HG03354 (cell line): ENCODE results near the gene ARPIN.
"Not testable (repeated sequence)": the region's sequence is repeated elsewhere in the genome, so short reads cannot be mapped to it uniquely, and the experiment has no call there.

Source experiments
- ATAC-seq: cut with Tn5 transposase; IDR thresholded peaks from one replicate; pipeline ENCODE4 v1.9.1; 2021; ENCODE audit warnings: mild to moderate bottlenecking; ENCODE audit not compliant: unreplicated experiment, poor library complexity, severe bottlenecking

The ARPIN gene

DNA sequence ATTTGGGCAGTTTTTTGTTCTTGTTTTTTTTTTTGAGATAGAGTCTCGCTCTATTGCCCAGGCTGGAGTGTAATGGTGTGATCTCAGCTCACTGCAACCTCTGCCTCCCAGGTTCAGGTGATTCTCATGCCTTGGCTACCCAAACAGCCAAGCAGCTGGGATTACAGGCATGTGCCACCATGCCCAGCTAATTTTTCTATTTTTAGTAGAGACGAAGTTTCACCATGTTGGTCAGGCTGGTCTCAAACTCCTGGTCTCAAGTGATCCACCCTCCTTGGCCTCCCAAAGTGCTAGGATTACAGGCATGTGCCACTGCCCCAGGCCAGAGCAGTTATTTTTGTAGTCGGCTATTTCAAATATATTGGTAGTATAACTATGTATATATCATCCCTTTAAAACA is 27.6 kb downstream of the ARPIN start:
- not testable (repeated sequence) for ATAC-seq

DNA sequence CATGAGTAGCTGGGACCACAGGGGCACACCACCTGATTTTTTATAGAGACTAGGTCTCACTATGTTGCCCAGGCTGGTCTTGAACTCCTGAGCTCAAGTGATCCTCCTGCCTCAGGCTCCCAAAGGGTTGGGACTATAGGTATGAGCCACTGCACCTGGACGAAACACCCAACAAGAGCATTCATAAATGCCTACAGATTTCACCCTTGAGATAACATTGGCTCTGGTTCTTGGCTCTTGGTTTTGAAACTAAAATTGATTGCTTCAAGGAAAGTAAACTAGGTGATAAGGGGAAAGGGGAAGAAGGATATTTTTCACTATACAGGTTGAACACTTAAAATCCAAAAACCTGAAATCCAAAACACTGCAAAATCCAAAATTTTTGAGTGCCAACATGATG is 29.2 kb downstream of the ARPIN start:
- ATAC-seq = no peak

DNA sequence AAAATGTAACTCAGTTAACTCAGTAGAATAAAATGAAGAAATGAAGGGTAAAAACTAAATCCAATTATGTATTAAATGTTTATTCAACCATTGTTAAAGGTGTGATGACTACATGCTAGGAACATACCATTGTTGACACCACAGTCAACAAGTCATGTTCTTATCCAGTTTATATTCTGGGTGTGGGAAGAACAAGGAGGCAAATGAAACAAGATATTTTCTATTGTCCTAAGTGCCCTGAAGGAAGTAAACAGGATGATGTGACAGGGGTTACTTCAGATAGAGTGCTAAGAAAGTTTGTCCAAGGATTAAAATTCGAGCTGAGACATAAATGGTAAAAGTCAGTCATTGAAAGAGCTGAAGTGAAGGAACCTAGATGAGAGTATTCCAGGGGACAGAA is 32.0 kb downstream of the ARPIN start:
- no peak for ATAC-seq

DNA sequence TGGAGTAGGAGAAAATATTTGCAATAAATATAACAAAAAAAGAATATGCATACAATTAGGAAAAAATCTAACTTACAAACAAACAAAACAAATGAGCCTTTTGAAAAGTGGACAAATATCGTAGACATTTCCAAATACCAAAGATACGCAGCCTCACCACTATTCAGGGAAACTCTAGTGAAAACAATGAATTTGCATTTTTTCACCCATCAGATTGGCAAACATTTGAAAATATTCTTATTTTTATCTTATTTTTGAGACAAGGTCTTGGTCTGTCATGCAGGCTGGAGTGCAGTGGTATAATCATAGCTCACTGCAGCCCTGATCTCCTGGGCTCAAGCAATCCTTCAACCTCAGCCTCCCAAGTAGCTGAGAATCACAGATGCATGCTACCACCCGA is 34.4 kb downstream of the ARPIN start:
- ATAC-seq = no peak

DNA sequence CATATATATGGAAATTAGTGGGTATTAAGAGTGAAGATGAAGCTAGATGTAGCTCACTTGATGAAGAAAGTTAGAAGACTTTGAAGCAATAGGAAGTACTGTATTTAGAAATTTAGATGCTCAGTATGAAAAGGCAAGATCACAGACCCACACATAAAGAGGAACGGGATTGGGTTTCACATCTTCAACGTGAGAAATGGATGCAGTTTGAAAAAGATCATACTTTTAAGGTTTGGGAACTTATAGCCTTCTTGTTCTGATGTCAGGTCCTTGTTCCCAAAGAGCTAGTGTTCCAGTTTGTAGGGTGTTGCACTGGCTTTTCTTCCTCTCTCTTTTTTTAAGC is 35.7 kb downstream of the ARPIN start:
- ATAC-seq = no peak

DNA sequence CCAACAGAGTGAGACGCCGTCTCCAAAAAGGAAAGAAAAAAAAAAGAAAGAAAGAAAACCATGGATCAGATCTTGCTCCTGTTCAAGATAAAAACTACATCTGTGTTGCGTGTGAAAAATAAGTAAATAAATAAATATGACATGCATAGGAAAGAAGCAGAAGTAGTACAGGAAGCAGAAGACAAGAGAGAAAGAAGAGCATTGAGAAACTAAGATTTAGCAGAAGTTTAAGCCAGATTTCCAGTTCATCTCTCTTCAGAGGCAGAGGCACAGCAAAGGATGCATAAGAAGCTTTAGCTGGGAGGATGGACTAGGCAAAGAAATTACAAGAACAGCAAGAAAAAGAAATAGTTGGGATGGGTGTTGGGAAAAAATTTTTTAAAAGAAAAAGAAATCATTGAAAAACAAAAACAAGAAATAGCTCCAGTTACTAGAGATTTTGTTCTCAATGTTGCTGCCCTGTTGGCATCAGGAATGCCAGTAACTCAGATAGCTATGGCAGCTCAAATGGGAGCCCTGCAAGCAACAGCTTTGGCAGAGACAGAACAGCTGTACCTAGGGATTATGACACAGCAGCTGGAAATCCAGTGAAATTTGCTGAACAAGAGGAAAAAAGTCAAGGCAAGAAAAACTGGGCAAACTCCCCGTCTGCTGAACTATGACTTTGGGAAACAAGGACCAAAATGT is 36.2 kb downstream of the ARPIN start:
- ATAC-seq = no peak

DNA sequence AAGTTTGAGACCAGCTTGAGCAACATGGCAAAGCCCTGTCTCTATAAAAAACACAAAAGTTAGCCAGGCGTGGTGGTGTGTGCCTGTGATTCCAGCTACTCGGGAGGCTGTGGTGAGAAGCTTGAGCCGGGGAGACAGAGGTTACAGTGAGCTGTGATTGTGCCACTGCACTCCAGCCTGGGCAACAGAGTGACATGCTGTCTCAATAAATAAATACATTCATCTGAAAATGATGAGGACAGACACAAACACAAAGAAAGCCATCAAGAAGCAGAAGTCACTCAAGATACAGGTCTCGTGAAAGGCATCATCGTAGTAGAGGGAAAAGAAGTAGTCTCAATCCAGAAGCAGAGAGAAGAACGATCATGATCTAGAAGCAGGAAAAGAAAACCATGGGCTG is 37.0 kb downstream of the ARPIN start:
- no peak for ATAC-seq

DNA sequence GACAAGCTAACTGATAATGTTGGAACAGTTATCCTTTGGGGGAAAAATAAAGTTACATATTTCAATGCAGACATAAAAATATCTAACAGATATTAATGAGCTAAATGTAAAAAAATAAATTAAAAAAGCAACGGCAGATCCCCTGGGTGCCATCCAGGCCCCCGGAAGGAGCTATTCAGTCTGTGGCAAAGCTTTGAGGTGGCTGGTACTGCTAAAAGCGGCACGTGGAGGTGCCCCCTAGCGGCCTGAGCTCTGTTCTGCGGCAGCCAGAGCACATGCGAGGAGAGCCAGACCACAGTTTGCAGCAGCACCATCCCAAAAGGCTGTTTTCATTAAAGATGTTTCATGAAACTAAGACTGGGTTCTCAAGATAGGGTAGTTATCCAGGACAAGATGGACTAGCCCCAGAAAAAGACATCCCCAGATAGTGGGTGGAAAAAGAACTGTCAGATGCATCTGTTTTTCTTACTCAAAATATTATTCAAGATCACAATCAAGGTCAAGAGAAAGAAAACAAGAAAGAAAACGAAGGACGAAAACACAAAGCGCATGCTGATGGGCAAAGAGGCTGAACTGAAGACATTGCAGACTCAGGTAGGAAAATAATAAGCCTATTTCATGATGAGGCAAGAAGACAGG is 37.7 kb downstream of the ARPIN start:
- peak; percentile 94 for ATAC-seq

DNA sequence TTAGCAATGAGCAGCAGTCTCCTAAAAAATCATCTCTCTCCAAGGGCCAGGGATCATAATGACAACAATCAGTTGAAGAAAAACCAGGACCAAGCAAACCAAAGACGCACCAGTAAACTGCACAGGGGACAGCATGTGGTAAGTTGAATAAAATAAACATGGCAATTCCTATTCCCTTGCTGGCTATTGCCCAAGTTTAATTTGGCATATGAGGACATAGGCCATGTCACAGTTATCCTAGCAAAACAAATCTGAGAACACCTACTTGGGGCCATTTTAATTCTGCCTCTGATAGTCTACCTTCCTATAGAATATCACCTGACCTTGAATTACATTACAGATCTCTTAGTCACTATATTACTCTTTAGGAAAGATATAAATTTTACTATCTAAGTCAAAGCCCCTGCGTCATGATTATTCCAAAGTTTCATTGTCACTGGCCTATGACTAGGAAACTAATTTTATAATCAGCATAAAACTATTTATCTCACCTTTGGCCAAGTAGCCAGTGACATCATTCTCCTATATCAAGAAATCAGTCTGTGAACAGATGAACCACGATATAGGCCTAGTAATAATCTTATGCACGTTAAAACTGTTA is 42.0 kb downstream of the ARPIN start:
- no peak for ATAC-seq

DNA sequence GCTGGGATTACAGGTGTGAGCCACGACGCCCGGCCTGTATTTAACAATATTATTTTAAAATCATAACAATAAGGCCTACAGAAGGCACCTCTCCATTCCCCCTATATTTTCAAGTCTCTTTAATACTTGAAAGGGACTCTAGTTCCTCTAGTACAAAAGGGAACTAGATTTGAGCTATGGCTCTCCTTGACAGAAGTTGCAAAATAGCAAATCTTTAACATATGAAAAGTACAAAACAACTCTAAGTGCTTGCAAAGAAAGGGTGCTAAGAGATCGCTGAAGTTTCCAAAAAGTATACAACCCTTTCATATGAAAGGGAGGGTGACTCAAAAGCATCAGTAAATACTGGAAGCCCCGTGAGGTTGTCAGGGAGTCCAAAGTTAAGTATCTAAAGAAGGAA is 42.7 kb downstream of the ARPIN start:
- ATAC-seq = no peak

DNA sequence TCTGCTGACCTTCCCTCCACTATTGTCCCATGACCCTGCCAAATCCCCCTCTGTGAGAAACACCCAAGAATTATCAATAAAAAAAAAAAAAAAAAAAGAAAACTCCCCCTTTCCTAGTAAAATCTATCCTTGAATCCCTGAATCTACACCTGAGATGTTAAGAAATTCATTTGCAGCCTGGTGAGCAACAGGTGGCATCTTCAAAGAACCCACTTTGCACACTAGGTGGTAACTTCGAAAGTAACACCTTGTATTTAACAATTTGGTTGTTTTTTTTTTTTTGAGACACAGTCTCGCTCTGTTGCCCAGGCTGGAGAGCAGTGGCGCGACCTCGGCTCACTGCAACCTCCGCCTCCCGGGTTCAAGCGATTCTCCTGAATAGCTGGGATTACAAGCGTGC is 43.3 kb downstream of the ARPIN start:
- not testable (repeated sequence) for ATAC-seq

DNA sequence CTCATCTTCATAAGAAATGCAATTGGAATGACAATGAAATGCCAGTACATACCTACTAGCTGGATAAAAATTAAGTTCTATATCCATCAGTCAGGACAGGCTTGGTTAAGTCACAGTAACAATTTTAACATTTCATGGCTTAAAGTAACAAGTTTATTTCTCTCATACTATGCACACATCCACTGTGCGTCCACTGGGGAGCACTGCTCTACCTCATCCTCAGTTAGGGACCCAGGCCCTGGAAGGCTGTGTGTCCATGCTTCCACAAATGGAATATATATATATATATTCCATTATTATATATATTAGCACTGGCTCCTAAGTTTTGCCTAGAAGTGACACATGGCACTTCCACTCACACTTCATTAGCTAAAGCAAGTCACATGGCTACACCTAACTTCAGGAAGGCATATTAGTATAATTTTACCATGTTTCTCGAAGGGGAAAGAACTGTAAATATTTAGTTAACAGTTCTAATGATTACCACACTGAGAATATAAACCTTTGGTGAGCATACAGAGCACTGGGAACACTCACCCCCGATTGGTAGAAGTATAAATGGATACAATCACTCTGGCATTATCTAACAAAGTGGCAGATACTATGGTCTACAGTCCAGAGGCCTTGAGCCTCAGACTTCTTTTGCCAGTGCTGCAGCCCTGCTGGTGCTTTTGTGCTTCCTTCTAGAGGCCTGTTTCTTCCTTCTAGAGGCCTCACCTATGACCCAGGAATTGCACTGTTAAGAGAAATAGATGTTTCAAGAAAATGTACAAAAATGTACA is 47.6 kb downstream of the ARPIN start:
- ATAC-seq = no peak

DNA sequence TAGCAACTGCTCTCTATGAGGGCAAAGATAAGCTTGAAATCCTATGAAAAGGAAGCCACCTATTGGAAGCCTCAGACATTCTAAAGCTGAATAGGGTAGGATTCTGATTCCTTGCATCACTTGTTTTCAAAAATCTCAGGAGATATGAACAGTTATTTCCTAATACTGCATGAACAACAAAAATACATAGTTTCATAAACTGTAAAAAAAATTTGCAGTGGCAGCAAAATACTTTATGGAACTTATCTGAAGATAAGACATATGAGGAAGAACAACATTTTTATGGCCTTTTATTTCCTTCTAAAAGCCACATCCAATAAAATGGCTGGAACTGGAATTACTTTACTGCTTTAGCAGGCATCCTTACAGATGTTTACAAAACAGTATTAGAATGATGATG is 48.8 kb downstream of the ARPIN start:
- no peak for ATAC-seq

DNA sequence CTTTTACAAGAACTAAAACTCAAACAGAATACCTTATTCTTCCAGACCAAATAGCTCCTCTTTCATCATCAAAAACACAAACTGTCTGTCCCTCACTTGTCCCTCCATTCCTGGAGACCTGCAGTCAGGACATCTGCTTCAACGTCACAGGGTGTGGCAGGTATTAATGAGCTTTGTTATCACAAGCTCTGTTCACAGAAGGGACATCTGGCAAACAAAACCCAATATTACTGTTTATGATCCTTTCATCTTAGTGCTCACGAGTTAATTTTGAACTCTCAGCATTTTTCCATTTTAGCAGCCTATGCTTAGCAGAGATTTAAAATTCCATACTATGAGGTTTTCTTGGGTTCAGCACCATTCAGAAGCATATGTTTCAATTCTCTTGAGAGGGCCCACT is 51.9 kb downstream of the ARPIN start:
- no peak for ATAC-seq

DNA sequence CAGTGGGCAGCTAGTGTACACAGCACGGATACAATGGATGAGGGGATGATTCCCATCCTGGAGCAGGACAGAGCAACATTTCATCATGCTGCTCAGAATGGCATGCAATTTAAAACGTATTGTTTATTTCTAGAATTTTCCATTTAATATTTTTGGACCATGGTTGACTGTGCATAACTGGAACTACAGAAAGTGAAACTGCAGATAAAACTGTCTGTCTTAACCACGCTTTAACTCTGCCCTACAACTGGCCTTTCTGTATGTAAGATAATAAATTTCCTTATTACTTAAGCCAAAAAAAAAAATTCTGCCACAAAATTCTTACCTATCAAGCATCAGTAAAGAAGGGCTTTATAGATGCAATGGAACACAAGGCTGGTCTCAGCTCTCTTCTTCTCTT is 52.3 kb downstream of the ARPIN start:
- no peak for ATAC-seq

DNA sequence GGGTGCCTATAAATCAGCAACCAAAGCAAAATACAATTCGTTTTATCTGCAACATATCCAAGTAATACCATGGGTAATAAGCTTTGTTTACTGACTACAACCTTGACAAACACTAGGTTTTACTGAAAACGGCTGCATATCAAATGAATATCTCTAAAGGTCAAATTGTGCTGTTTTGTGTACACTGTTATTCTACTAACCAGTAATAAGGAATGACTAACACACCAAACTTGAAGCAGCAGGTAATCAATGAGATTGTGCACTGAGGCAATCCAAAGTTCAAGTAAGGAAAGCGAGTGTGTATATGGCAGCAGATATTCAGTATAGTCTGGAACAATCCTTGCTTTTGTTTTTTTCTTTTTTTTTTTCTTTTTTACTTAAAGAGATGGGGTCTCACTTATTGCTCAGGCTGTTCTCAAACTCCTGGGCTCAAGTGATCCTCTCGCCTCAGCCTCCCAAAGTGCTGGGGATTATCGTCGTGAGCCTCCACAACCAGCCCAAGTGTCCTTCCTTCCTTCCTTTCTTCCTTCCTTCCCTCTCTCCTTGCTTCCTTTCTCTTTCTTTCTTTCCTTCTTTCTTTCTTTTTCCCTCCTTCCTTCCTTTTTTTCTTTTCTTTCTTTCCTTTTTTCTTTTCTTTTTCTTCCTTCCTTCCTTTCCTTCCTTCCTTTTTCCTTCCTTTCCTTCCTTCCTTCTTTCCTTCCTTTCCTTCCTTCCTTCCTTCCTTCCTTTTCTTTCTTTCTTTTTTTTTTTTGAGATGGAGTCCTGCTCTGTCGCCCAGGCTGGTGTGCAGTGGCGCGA is 53.9 kb downstream of the ARPIN start:
- ATAC-seq = no peak

DNA sequence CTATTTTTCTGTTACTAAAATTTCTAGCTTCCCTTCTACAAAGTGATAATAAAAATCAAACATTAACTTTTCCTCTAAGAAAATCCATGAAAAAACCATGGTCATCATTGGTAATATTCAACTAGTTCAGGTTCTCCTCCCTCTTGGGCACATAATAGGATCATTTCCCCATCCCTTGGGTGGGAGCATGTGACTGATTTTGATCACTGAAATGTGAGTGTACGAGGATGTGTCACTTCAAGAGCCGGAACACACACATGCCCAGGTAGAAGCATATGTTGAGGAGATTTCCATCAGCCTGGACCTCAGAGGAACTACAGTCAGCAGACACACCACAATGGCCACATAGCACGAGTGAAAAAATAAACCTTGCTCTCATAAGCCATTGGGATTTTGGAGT is 55.1 kb downstream of the ARPIN start:
- ATAC-seq = no peak

DNA sequence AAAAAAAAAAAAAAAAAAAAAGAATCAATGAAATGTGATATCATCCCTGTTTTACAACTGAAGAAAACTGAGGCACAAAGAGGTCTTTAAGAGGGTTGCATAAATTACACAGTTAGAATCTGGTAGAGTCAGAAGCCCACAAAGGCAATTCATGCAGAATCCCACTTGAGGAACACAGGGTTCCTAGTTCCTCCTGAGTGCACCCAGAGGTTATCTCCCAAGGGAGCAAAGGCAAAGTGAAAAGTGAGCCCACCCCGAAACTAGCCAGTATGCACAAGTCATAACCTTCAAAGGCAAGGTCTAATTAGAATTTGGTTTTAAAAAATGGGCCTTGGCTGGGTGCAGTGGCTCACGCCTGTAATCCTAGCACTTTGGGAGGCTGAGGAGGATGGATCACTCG is 56.8 kb downstream of the ARPIN start:
- no peak for ATAC-seq

DNA sequence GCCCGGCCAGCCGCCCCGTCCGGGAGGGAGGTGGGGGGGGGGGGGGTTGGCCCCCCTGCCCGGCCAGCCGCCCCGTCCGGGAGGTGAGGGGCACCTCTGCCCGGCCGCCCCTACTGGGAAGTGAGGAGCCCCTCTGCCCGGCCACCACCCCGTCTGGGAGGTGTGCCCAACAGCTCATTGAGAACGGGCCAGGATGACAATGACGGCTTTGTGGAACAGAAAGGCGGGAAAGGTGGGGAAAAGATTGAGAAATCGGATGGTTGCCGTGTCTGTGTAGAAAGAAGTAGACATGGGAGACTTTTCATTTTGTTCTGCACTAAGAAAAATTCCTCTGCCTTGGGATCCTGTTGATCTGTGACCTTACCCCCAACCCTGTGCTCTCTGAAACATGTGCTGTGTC is 57.9 kb downstream of the ARPIN start:
- not testable (repeated sequence) for ATAC-seq

DNA sequence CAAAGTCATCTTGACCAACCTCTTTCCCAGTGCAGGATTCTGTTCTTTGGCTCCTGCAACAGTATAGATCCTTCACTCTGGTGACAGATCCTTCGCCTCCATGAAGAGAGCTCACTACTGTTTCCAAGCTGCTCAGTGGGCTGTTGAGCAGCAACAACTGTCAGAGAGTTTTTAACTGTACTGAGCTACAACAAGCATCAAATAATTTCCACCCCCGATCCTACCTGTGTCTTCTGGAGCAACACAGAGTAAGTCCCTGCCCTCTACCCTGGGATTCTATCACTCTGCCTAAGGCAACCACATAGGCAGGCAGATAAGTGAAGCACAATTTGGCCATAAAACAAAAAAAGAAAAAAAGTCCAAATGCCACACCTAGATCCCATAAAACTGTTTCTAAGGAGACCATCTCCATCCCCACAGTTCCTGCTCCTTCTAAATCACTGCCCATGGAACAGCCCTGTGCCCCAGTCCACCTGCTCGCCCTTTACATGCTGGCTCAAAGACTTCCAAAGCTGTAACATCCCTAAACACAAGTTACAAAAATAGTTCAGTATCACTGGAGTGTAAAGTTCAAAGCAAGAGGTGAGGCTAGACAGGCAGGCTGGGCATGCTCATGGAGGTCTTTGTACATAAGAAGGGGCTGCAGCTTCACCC is 60.3 kb downstream of the ARPIN start:
- ATAC-seq = no peak
